GM12875 (cell line): ENCODE measurements around the gene TAS1R1.

Experiments
- H3K4me3 ChIP-seq: one replicate; pipeline ENCODE4 v1.5.1; 2011; ENCODE audit warnings: low read depth, low read length, control low read depth
- CTCF ChIP-seq: IDR thresholded peaks from 2 replicates; pipeline ENCODE4 v1.5.1; 2011; ENCODE audit warnings: low read depth, mild to moderate bottlenecking, control low read depth, inconsistent platforms, low read length, moderate library complexity, borderline replicate concordance; ENCODE audit not compliant: insufficient read depth

The TAS1R1 gene

GRCh38 chr1:6596886-6597776, 42.0 kb downstream of the TAS1R1 start:
- H3K4me3 ChIP-seq: no peak overlapping the region
- no peak for TF ChIP-seq CTCF

DNA sequence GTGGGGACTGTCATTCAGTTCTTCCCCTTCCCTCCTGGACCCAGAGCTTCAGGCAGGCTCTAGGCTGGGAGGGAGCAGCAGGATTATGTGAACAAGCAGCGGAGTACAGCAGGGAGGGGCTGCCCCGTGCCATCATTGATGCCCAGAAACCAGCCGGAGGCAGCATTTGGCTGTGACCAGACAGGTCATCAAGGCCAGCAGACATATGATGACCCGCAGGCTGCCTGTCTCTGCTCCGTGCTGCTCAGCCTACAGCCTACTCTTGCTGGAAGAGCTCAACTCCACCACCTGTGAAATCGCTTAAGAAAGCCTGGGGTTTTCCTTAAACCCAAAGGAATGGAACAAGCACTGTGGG, 42.6 kb downstream of the TAS1R1 start:
- H3K4me3 ChIP-seq: no peak overlapping the region
- TF ChIP-seq CTCF: no peak

DNA sequence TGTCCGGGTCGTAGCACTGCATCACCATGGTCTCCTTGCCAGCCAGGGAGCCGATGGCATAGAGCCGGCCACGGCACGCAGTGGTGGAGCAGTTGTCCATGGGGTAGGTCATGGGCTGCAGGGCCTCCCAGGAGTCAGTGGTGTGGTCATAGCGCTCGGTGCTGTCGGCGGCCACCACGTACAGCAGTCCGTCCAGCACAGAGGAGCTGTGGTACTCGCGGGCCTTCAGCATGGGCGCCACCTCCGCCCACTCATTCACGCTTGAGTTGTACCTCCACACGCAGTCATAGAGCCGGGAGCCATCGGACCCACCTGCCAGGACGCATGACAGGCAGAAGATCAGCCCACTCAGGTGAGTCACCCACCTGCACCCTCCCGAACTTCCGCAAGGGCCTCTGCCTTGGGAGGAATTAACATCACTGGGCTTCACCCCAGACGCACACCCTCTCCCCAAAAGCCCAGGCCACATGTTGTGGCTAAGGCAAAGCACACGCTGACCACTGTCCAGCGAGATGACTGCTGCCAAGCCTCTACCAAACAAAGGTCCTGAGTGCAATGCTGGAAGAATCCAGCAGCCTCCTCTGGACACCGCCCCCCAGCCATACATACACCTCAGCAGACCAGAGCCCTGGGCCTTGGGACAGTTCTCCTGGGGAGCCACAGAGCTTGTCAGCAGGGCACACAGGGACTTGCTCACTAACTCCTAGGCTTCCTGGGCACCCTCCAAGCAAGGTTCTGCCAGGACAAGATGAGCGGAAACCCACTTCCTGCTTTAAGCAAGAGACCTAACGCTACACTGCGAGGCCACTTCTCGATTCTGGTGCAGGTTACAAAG, 44.3 kb downstream of the TAS1R1 start:
- no peak for TF ChIP-seq CTCF
- H3K4me3 ChIP-seq: peak overlapping the region; percentile 7

- peak overlapping the region; percentile 93 for H3K4me3 ChIP-seq
Measured at GRCh38 chr1:6599991-6600390, 44.9 kb downstream of the TAS1R1 start.

DNA sequence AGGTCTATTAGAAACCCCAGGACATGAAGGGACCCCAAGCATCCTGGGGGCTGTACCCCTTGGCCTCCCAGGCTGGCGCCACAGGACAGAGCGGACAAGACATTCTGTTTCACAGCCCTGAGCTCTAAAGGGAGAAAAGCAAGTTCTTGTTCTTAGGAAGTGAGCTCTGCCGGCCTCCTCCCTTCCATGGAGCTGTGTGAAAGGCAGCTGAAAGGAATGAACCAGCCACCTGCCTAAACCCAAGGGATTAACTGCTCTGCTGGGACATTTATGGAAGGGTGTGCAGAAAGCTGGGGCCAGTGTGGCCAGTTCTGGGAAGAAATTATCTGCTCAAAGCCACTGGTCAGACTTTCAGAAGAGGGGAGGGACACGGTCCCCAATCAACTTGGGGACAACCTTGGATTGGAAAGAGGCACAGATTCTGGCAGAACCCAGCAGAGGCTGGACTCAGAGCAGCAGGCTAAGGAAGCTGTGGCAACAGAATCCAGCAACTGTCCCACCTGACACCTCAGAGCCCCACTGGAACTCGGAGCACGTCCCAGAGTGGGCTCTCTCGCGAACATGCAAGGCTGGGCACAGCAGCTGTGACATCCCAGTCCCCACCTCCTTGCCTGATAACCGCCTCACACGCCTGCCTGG, 45.4 kb downstream of the TAS1R1 start:
- TF ChIP-seq CTCF: no peak
- H3K4me3 ChIP-seq: peak overlapping the region; percentile 93

DNA sequence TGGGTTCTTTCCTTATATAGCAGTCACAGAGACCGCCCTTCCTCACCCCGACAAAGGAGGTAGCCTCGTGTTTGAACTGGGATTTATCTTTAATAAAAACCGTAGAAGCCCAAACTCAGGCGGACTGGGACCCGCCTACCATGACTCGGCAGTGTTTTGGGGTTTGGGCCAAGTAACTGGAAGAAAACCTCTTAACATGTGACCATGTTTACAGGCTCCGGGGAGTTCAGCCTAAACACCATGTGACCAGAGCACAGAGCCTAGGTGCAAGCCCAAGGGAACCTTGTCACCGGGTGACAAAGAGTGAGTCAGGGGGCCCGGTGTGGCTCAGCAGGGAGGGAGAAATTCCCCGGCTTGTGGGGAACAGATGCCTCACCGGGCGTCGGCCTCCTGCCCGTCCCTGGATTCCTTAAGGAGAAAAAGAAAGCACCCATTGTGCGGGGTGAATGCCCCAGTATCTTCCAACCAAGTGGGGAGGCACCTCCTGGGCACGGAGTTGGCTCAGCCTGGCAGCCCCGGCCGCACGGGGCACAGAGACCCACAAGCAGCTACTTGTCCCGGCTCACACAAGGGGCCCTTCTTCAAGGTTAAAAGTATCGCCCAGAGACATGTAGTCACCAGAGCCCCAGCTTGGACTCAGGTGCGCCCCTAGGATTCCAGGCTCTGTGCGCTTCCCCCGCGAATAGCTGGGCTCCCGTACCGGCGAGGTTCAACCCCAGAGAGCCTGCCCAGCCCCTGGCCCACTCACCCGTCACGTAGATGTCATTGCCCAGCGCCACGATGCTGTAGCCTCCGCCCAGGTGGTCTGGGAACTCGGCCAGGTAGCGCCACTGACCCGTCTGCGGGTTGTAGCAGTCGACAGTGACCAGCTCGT, 46.2 kb downstream of the TAS1R1 start:
- no peak for TF ChIP-seq CTCF
- H3K4me3 ChIP-seq: peak overlapping the region; percentile 93
